PC-9 (cell line): ENCODE results near the gene CRYBB3. TPM values are rescaled to one million over a fixed set of nuclear protein-coding genes. Genes with fewer than 3 reads are reported as not detected.
"Not testable (repeated sequence)": the region's sequence is repeated elsewhere in the genome, so short reads cannot be mapped to it uniquely, and the experiment has no call there.

Experiments used
- BruUV-seq: library from RNA; stranded (reverse); fragments of 400-500 nt; replicated peaks from 2 replicates; lab custom pipeline; 2021; lab: Mats Ljungman, UMichigan
- CTCF ChIA-PET: fragments of 300-600 bp; sonication (Branson Sonifier 250); formaldehyde crosslinking; loops from one replicate; lab custom pipeline; 2022; ENCODE audit warnings: antibody characterized with exemption; lab: Charles Lee
- POLR2A ChIA-PET: fragments of 300-600 bp; sonication (Branson Sonifier 250); formaldehyde crosslinking; loops from one replicate; lab custom pipeline; 2022; ENCODE audit warnings: antibody characterized with exemption; ENCODE audit not compliant: unreplicated experiment; lab: Charles Lee
- DNase-seq, 2 experiments: peaks; one replicate each; pipeline versions ENCODE4 v3.0.0 to v3.0.0-alpha.2; 2015 to 2022; ENCODE audit warnings: mixed read lengths in 1 of 2
- H2AFZ ChIP-seq: fragments of 200-600 bp; sonication (generic); 2 replicates; pipeline ENCODE4 v1.8.1; 2017; ENCODE audit warnings: antibody characterized with exemption
- H3F3A ChIP-seq: fragments of 200-600 bp; sonication (generic); 2 replicates; pipeline ENCODE4 v1.8.1; 2017; ENCODE audit warnings: antibody characterized with exemption, mild to moderate bottlenecking, low read depth; ENCODE audit not compliant: insufficient read depth
- H3K27ac ChIP-seq: fragments of 200-600 bp; sonication (generic); 2 replicates; pipeline ENCODE4 v1.6.1; 2016; ENCODE audit warnings: mixed run types
- H3K27me3 ChIP-seq: fragments of 200-600 bp; sonication (generic); 2 replicates; pipeline ENCODE4 v1.6.1; 2016; ENCODE audit warnings: low read depth, mixed run types; ENCODE audit not compliant: insufficient read depth
- H3K36me3 ChIP-seq: fragments of 200-600 bp; sonication (generic); 2 replicates; pipeline ENCODE4 v1.6.1; 2016; ENCODE audit warnings: low read depth, mixed run types
- H3K4me1 ChIP-seq: fragments of 200-600 bp; sonication (generic); replicated peaks from 2 replicates; pipeline ENCODE4 v1.6.1; 2016; ENCODE audit warnings: mixed run types; ENCODE audit not compliant: insufficient read depth
- H3K4me2 ChIP-seq: fragments of 200-600 bp; sonication (generic); 2 replicates; pipeline ENCODE4 v1.6.1; 2017; ENCODE audit warnings: mixed run types
- H3K4me3 ChIP-seq: fragments of 200-600 bp; sonication (generic); 2 replicates; pipeline ENCODE4 v1.6.1; 2016; ENCODE audit warnings: mixed run types
- H3K79me2 ChIP-seq: fragments of 200-600 bp; sonication (generic); 2 replicates; pipeline ENCODE4 v1.6.1; 2017; ENCODE audit warnings: low read depth, mixed run types
- H3K9me2 ChIP-seq: fragments of 200-600 bp; sonication (generic); 2 replicates; pipeline ENCODE4 v1.8.1; 2017; ENCODE audit warnings: mild to moderate bottlenecking; ENCODE audit not compliant: insufficient read depth
- H3K9me3 ChIP-seq: fragments of 200-600 bp; sonication (generic); 2 replicates; pipeline ENCODE4 v1.8.1; 2016; ENCODE audit warnings: low read depth; ENCODE audit not compliant: insufficient read depth
- H4K20me1 ChIP-seq: fragments of 200-600 bp; sonication (generic); 2 replicates; pipeline ENCODE4 v1.8.1; 2017; ENCODE audit not compliant: insufficient read depth
- CTCF ChIP-seq: fragments of 200-600 bp; sonication (generic); conservative IDR thresholded peaks from 2 replicates; pipeline ENCODE4 v1.6.1; 2017; ENCODE audit warnings: mixed run types, antibody characterized with exemption, mild to moderate bottlenecking, moderate library complexity
- EZH2 ChIP-seq: fragments of 200-600 bp; sonication (generic); IDR thresholded peaks from 2 replicates; pipeline ENCODE4 v1.8.0; 2017; ENCODE audit warnings: antibody characterized with exemption, low read depth
- intact Hi-C: fragments of 100-400 bp; cut with micrococcal nuclease; formaldehyde crosslinking; loops from one replicate; pipeline ENCODE4 v1.10.0; 2022; ENCODE audit not compliant: unreplicated experiment
- total RNA-seq: library from RNA; stranded (reverse); gene quantifications from 2 replicates; pipeline ENCODE4 v1.2.3, GENCODE V29; 2021

CRYBB3 gene
- total RNA-seq, 1 experiment from 2014 or later = 0.85 TPM

- 0 out of 2 replicates have a peak, but pooled peaks cover 4% of the 10 kb centered on the region for H3K27me3 ChIP-seq
- DNase-seq = no peak
- intact Hi-C loops = no loop called here
- H2AFZ ChIP-seq = no peak overlapping the region
- no peaks in the 10 kb centered on the region for H3F3A ChIP-seq
- no peaks in the 10 kb centered on the region for H3K9me2 ChIP-seq
- H3K4me3 ChIP-seq = no peak overlapping the region
- H4K20me1 ChIP-seq = no peaks in the 10 kb centered on the region
- H3K27ac ChIP-seq = no peak overlapping the region
- ChIA-PET POLR2A (no interaction called here), CTCF (no interaction called here)
- H3K36me3 ChIP-seq = no peaks in the 10 kb centered on the region
- no peak overlapping the region for H3K4me2 ChIP-seq
- no TSS peak for BruUV-seq
- H3K4me1 ChIP-seq = no peaks in the 10 kb centered on the region
- H3K79me2 ChIP-seq = no peaks in the 10 kb centered on the region
- TF ChIP-seq EZH2 (no peak), CTCF (no peak)
- no peaks in the 10 kb centered on the region for H3K9me3 ChIP-seq
Observed at GRCh38 chr22:25221790-25222189, 22.1 kb downstream of the CRYBB3 start.

GRCh38 chr22:25223269-25223850 lies 23.7 kb downstream of the CRYBB3 start:
- no peak overlapping the region for H3K4me2 ChIP-seq
- no peaks in the 10 kb centered on the region for H3K9me2 ChIP-seq
- no peak for DNase-seq
- no peak overlapping the region for H2AFZ ChIP-seq
- H3K79me2 ChIP-seq = no peaks in the 10 kb centered on the region
- BruUV-seq = no TSS peak
- H3K27me3 ChIP-seq = 0 out of 2 replicates have a peak, but pooled peaks cover 4% of the 10 kb centered on the region
- ChIA-PET CTCF (no interaction called here), POLR2A (no interaction called here)
- H3K4me3 ChIP-seq = no peak overlapping the region
- TF ChIP-seq EZH2 = no peak
- no peak overlapping the region for H3K27ac ChIP-seq
- intact Hi-C loops = no loop called here
- no peaks in the 10 kb centered on the region for H3K9me3 ChIP-seq
- no peaks in the 10 kb centered on the region for H3K36me3 ChIP-seq
- H3K4me1 ChIP-seq = no peaks in the 10 kb centered on the region
- no peaks in the 10 kb centered on the region for H3F3A ChIP-seq
- no peaks in the 10 kb centered on the region for H4K20me1 ChIP-seq

- Histone ChIP-seq H3K9me3 (no peaks in the 10 kb centered on the region), H3K27me3 (no peaks in the 10 kb centered on the region), H3K36me3 (no peaks in the 10 kb centered on the region), H3K9me2 (no peaks in the 10 kb centered on the region), H3K4me3 (no peak overlapping the region), H2AFZ (no peak overlapping the region), H3K4me1 (no peaks in the 10 kb centered on the region), H3K27ac (no peak overlapping the region), H3K79me2 (no peaks in the 10 kb centered on the region), H4K20me1 (no peaks in the 10 kb centered on the region), H3K4me2 (no peak overlapping the region), H3F3A (no peaks in the 10 kb centered on the region)
- no TSS peak for BruUV-seq
- intact Hi-C loops = no loop called here
- DNase-seq = no peak
- no peak for TF ChIP-seq EZH2
- no peak for TF ChIP-seq CTCF
- ChIA-PET CTCF (no interaction called here), POLR2A (no interaction called here)
Observed at GRCh38 chr22:25228822-25229221, 29.2 kb downstream of the CRYBB3 start.

- H2AFZ ChIP-seq, H3K4me1 ChIP-seq, H3K27ac ChIP-seq, POLR2A ChIA-PET, H3K4me2 ChIP-seq, BruUV-seq, CTCF ChIA-PET, H3K27me3 ChIP-seq, H3K79me2 ChIP-seq, H3K4me3 ChIP-seq, H3K9me3 ChIP-seq, DNase-seq, H3K36me3 ChIP-seq, H3K9me2 ChIP-seq, H4K20me1 ChIP-seq, H3F3A ChIP-seq: not testable (repeated sequence)
- intact Hi-C loops = loop anchor here (10.0 kb wide), 3 partner anchors 124 to 1134 kb away; no protein-coding TSS in a partner anchor
Observed at GRCh38 chr22:25230760-25231159, 31.1 kb downstream of the CRYBB3 start.
